ENCODE data around the gene ITGAD. TPM values are rescaled to one million over a fixed set of nuclear protein-coding genes. Genes with fewer than 3 reads are reported as not detected.

The ITGAD gene
- total and polyA plus RNA-seq, 2 of the 4 experiments (the other 2 are of a cell fraction) = not detected

- POLR2A ChIA-PET (ENCODE audit: unreplicated experiment) = no interaction called here
- no peak overlapping the region for H2BK120ac ChIP-seq (ENCODE audit: low read depth, low read length)
- H3K9ac ChIP-seq (ENCODE audit: low read depth, low read length) = no peak overlapping the region
- H3K4ac ChIP-seq (ENCODE audit: low read depth, low read length) = no peak overlapping the region
- 37% methylated on average over 2 of the region's 8 CpGs; no CpG with 5 or more reads in 1 of the 2 experiments for WGBS, 2 experiments (ENCODE audit: extremely low coverage in 2 of 2, insufficient read length in 1 of 2)
- no peak overlapping the region for H3K4me3 ChIP-seq (ENCODE audit: insufficient read depth, low read depth, low read length)
- no peak overlapping the region for H2AK9ac ChIP-seq (replicated peaks; ENCODE audit: low read depth, low read length, poor library complexity)
- no peak overlapping the region for H2AK5ac ChIP-seq (ENCODE audit: low read depth, low read length)
- H2AFZ ChIP-seq (replicated peaks; ENCODE audit: low read length, poor library complexity) = no peak overlapping the region
- no peak overlapping the region for H4K5ac ChIP-seq (ENCODE audit: low read depth, low read length)
- no peak overlapping the region for H2BK5ac ChIP-seq (ENCODE audit: low read depth, low read length, poor library complexity, severe bottlenecking)
- peaks cover 8% of the 10 kb centered on the region for H3K27me3 ChIP-seq (ENCODE audit: control insufficient read depth, insufficient read depth, low read length)
- TF ChIP-seq MAZ (IDR thresholded peaks at IDR 0.05; ENCODE audit: borderline replicate concordance, low read depth, low read length) (no peak), RAD21 (IDR thresholded peaks at IDR 0.05; ENCODE audit: low read length) (no peak), CEBPB (IDR thresholded peaks at IDR 0.05; ENCODE audit: low read depth, low read length) (no peak), BHLHE40 (IDR thresholded peaks at IDR 0.05; ENCODE audit: low read depth, low read length) (no peak), RFX5 (IDR thresholded peaks at IDR 0.05; ENCODE audit: low read depth, low read length) (no peak), MAFK (IDR thresholded peaks at IDR 0.05; ENCODE audit: low read depth, low read length) (no peak), CTCF (conservative IDR thresholded peaks at IDR 0.05; ENCODE audit: low read depth, low read length) (no peak), CHD1 (IDR thresholded peaks at IDR 0.05; ENCODE audit: low read depth, low read length) (no peak), SMC3 (IDR thresholded peaks at IDR 0.05; ENCODE audit: low read depth, low read length) (no peak), MXI1 (IDR thresholded peaks at IDR 0.05; ENCODE audit: borderline replicate concordance, low read depth, low read length) (no peak), POLR2A (IDR thresholded peaks at IDR 0.05; ENCODE audit: low read depth, low read length) (no peak), FOS (IDR thresholded peaks at IDR 0.05; ENCODE audit: low read depth, low read length) (no peak), NFE2L2 (IDR thresholded peaks at IDR 0.05; ENCODE audit: low read depth, low read length) (no peak), RCOR1 (IDR thresholded peaks at IDR 0.05; ENCODE audit: insufficient replicate concordance, low read length) (no peak)
- TF ChIP-seq, protein P1, sequence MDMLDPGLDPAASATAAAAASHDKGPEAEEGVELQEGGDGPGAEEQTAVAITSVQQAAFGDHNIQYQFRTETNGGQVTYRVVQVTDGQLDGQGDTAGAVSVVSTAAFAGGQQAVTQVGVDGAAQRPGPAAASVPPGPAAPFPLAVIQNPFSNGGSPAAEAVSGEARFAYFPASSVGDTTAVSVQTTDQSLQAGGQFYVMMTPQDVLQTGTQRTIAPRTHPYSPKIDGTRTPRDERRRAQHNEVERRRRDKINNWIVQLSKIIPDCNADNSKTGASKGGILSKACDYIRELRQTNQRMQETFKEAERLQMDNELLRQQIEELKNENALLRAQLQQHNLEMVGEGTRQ (IDR thresholded peaks at IDR 0.05; ENCODE audit: low read depth, low read length) = no peak
- TF ChIP-seq, protein P2, sequence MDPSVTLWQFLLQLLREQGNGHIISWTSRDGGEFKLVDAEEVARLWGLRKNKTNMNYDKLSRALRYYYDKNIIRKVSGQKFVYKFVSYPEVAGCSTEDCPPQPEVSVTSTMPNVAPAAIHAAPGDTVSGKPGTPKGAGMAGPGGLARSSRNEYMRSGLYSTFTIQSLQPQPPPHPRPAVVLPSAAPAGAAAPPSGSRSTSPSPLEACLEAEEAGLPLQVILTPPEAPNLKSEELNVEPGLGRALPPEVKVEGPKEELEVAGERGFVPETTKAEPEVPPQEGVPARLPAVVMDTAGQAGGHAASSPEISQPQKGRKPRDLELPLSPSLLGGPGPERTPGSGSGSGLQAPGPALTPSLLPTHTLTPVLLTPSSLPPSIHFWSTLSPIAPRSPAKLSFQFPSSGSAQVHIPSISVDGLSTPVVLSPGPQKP (IDR thresholded peaks at IDR 0.05; ENCODE audit: borderline replicate concordance, low read depth, low read length) = no peak
- BruUV-seq (replicated peaks) = no TSS peak
- H3K18ac ChIP-seq (ENCODE audit: low read depth, low read length) = no peak overlapping the region
- no peaks in the 10 kb centered on the region for H3K9me3 ChIP-seq (ENCODE audit: control insufficient read depth, insufficient read depth, low read length)
- no peak overlapping the region for H3K23ac ChIP-seq (ENCODE audit: low read depth, low read length)
- no peaks in the 10 kb centered on the region for H3K79me1 ChIP-seq (ENCODE audit: low read depth in 1 of 2, low read length in 2 of 2)
- H4K20me1 ChIP-seq (ENCODE audit: insufficient read depth, low read length) = no peaks in the 10 kb centered on the region
- DNase-seq (no peak), ATAC-seq (ENCODE audit: low read depth) (no peak)
- no peak overlapping the region for H2BK15ac ChIP-seq (ENCODE audit: low read depth, low read length)
- H2BK20ac ChIP-seq (ENCODE audit: low read depth, low read length) = no peak overlapping the region
- no peaks in the 10 kb centered on the region for H3K36me3 ChIP-seq (ENCODE audit: control insufficient read depth, insufficient read depth, low read length)
- no peak overlapping the region for H4K91ac ChIP-seq (ENCODE audit: insufficient read depth, low read depth, low read length)
- no peak overlapping the region for H3K4me2 ChIP-seq (ENCODE audit: low read depth, low read length)
- no peak overlapping the region for H4K8ac ChIP-seq (ENCODE audit: low read depth in 2 of 2, low read length in 2 of 2)
- H3K4me1 ChIP-seq (ENCODE audit: control insufficient read depth, insufficient read depth, low read length) = no peaks in the 10 kb centered on the region
- in situ Hi-C loops (cut with MboI; ENCODE audit: low sequenced_read_pairs) (no loop called here), intact Hi-C loops (cut with micrococcal nuclease) (no loop called here), dilution Hi-C loops (cut with HindIII; ENCODE audit: low sequenced_read_pairs, unreplicated experiment) (no loop called here)
- CTCF ChIA-PET = no interaction called here
- H3K14ac ChIP-seq (replicated peaks; ENCODE audit: low read depth, low read length) = no peak overlapping the region
- H3K27ac ChIP-seq (ENCODE audit: insufficient read depth, low read length) = no peak overlapping the region
- H3K9me1 ChIP-seq (ENCODE audit: insufficient read depth, low read length) = no peaks in the 10 kb centered on the region
- no peak overlapping the region for H3K56ac ChIP-seq (ENCODE audit: extremely low read depth, insufficient read depth, low read length)
Measured at GRCh38 chr16:31407406-31407805, 14.3 kb downstream of the ITGAD start.
